ENCODE measurements around the gene PRKD1. TPM values are rescaled to one million over a fixed set of nuclear protein-coding genes. Genes with fewer than 3 reads are reported as not detected.
A peak's percentile ranks its signal among the peaks of the same experiment; 100 is the strongest.

Gene PRKD1
- total RNA-seq, 1 donor from 2014 or later: 13.5 TPM

DNA sequence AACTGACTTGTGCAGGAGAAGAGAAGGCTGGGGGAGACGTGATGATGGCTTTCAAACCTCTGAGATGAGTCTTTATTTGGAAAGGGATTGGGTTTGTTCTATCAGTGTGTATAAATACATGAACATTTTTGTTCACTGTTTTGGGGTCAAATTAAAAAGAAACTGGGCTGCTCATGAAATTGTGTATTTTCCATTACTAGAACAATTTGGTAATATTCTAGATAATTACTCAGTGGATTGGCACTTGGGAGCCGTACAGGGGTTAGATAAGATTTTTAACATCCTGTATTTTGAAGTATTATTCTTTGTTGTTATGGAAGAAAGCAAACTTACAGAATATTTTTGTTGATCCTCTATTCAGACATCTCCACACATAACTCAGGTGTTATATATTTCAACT, 340.6 kb downstream of the PRKD1 start:
- Mint-ChIP-seq H3K36me3 (ENCODE audit: low read depth) (no peaks in the 10 kb centered on the region), H3K4me1 (peaks cover 7% of the 10 kb centered on the region), H3K27me3 (ENCODE audit: low read depth) (no peaks in the 10 kb centered on the region), H3K27ac (ENCODE audit: unreplicated experiment) (no peak overlapping the region), H3K9me3 (no peaks in the 10 kb centered on the region), H3K4me3 (no peak overlapping the region)
- TF ChIP-seq, protein P1, sequence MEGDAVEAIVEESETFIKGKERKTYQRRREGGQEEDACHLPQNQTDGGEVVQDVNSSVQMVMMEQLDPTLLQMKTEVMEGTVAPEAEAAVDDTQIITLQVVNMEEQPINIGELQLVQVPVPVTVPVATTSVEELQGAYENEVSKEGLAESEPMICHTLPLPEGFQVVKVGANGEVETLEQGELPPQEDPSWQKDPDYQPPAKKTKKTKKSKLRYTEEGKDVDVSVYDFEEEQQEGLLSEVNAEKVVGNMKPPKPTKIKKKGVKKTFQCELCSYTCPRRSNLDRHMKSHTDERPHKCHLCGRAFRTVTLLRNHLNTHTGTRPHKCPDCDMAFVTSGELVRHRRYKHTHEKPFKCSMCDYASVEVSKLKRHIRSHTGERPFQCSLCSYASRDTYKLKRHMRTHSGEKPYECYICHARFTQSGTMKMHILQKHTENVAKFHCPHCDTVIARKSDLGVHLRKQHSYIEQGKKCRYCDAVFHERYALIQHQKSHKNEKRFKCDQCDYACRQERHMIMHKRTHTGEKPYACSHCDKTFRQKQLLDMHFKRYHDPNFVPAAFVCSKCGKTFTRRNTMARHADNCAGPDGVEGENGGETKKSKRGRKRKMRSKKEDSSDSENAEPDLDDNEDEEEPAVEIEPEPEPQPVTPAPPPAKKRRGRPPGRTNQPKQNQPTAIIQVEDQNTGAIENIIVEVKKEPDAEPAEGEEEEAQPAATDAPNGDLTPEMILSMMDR (conservative IDR thresholded peaks at IDR 0.05): no peak
- DNase-seq (ENCODE audit: low read depth, low spot score): no peak

DNA sequence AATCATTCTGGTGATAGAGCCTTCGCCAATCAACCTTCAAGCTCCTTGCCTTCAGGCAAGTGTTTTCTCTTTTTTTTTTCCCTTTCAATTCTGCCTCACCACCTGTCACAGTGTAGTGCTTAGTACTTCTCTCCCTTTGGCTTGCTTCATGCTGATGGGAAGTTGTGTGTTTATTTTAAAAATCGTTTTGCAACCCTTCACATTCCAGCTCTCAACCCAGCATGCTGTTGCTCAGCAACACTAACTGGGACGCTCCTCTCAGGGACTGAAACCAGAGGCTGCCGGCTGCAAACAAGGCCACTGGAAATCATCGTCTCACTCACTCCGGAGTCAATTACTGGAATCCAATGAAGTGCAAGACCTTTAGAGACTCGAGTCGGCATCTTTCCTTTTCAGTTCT, 342.7 kb downstream of the PRKD1 start:
- Mint-ChIP-seq H3K4me3 (no peak overlapping the region), H3K27ac (ENCODE audit: unreplicated experiment) (peak overlapping the region; percentile 78), H3K9me3 (no peaks in the 10 kb centered on the region)

DNA sequence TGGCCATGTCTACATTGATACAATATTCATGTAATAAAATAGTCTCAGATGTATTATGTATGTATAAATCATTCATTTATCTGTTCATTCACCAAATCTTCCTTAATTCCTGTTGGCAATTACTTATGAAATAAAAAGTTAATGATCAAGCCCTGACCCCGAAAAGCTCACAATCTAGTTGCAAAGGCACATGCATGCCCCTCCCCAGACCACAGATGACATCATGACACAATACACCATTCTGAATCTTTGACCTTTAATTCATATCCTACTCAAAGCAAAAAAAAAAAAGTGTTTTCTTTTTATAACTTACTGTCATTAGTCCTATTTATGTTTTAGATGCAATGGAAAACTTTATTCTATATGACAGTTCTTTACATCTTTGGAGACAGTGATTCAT, 346.9 kb downstream of the PRKD1 start:
- Mint-ChIP-seq H3K27ac (ENCODE audit: unreplicated experiment) (no peak overlapping the region), H3K27me3 (ENCODE audit: low read depth) (no peaks in the 10 kb centered on the region), H3K4me3 (no peak overlapping the region), H3K4me1 (peaks cover 7% of the 10 kb centered on the region), H3K9me3 (no peaks in the 10 kb centered on the region), H3K36me3 (ENCODE audit: low read depth) (no peaks in the 10 kb centered on the region)
- TF ChIP-seq, protein P1 (conservative IDR thresholded peaks at IDR 0.05): no peak
- DNase-seq (ENCODE audit: low read depth, low spot score): no peak

More for the DNA sequence above, 342.7 kb downstream of the PRKD1 start:
- TF ChIP-seq, protein P1 (conservative IDR thresholded peaks at IDR 0.05): no peak
- H3K36me3 Mint-ChIP-seq (ENCODE audit: low read depth): no peaks in the 10 kb centered on the region
- H3K4me1 Mint-ChIP-seq: peaks cover 7% of the 10 kb centered on the region
- no peaks in the 10 kb centered on the region for H3K27me3 Mint-ChIP-seq (ENCODE audit: low read depth)
- peak; percentile 6 for DNase-seq (ENCODE audit: low read depth, low spot score)

DNA sequence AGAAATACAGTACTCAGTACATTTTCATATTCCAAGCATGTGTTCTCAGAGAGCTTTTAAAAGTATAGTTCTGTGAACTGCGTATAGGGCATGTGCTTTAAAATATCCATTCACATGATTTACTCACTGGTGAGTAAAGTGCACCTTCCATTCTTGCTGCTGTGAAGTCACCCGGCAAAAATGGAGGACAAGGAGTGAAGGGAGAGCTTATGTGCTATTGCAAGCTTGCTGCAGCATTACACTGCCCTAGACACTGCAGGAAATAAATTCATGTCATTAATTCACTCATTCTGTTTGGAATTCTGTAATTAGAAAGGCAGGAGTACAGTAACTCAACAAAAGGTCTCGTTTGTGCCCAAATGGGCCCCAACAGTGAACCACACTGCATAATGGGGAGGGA, 347.8 kb downstream of the PRKD1 start:
- Mint-ChIP-seq H3K36me3 (ENCODE audit: low read depth) (no peaks in the 10 kb centered on the region), H3K4me3 (no peak overlapping the region), H3K27me3 (ENCODE audit: low read depth) (no peaks in the 10 kb centered on the region), H3K9me3 (no peaks in the 10 kb centered on the region), H3K4me1 (peaks cover 2% of the 10 kb centered on the region), H3K27ac (ENCODE audit: unreplicated experiment) (no peak overlapping the region)
- no peak for DNase-seq (ENCODE audit: low read depth, low spot score)
- TF ChIP-seq, protein P1 (conservative IDR thresholded peaks at IDR 0.05): no peak

DNA sequence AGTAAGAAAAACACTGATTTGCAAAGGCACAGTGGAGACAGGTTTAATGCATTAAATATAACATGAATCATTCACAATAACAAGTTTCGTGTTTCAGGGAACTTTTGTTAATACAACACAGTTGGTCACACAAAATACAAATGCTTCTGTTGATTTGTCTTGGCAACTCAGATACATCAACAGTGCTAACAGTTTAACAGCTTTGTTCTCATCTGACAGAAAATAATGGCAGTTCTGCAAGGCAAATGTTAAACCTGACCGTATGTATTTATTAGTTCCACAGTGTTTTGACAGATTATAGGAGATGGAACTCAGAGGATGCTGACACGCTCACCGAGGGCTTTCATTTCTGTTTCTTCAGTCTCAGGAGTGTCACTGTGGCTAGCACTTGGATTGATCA, 350.7 kb downstream of the PRKD1 start:
- H3K4me1 Mint-ChIP-seq: no peaks in the 10 kb centered on the region
- no peak overlapping the region for H3K4me3 Mint-ChIP-seq
- peaks cover 9% of the 10 kb centered on the region for H3K9me3 Mint-ChIP-seq
- no peaks in the 10 kb centered on the region for H3K27me3 Mint-ChIP-seq (ENCODE audit: low read depth)
- DNase-seq (ENCODE audit: low read depth, low spot score): no peak
- H3K36me3 Mint-ChIP-seq (ENCODE audit: low read depth): peaks cover 5% of the 10 kb centered on the region
- TF ChIP-seq, protein P1 (conservative IDR thresholded peaks at IDR 0.05): no peak
- no peak overlapping the region for H3K27ac Mint-ChIP-seq (ENCODE audit: unreplicated experiment)

DNA sequence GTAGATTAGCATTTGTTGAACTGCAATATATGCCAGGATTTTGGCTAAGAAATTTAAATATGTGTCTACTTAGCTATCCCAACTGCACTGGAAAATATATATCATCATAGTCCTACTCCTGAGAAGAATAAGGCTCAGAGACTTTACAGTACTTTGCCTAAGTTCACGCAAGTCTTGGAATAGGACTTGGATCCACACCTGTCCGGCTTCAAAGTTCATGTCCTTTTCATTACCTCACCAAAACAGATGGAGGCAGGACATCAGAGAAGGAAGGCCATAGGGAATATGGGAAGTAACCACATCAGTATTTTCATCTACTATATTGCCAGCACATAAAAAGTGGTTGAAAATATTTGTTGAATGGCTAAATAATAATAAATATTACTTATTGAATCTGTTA, 358.5 kb downstream of the PRKD1 start:
- Mint-ChIP-seq H3K4me3 (no peak overlapping the region), H3K36me3 (ENCODE audit: low read depth) (peaks cover 13% of the 10 kb centered on the region), H3K4me1 (no peaks in the 10 kb centered on the region), H3K27me3 (ENCODE audit: low read depth) (no peaks in the 10 kb centered on the region), H3K27ac (ENCODE audit: unreplicated experiment) (no peak overlapping the region), H3K9me3 (peaks cover 18% of the 10 kb centered on the region)
- no peak for DNase-seq (ENCODE audit: low read depth, low spot score)
- TF ChIP-seq, protein P1 (conservative IDR thresholded peaks at IDR 0.05): no peak

Measured in neural crest cell (in vitro differentiated cells).